GM21723 (cell line): ENCODE measurements around the gene SLC10A3.
A peak's percentile ranks its signal among the peaks of the same experiment; 100 is the strongest.
"Not testable (repeated sequence)": the region's sequence is repeated elsewhere in the genome, so short reads cannot be mapped to it uniquely, and the experiment has no call there.

Experiments used
- ATAC-seq: cut with Tn5 transposase; IDR thresholded peaks from one replicate; pipeline ENCODE4 v1.9.1; 2021; ENCODE audit warnings: mild to moderate bottlenecking, moderate library complexity; ENCODE audit not compliant: unreplicated experiment

The SLC10A3 gene

DNA sequence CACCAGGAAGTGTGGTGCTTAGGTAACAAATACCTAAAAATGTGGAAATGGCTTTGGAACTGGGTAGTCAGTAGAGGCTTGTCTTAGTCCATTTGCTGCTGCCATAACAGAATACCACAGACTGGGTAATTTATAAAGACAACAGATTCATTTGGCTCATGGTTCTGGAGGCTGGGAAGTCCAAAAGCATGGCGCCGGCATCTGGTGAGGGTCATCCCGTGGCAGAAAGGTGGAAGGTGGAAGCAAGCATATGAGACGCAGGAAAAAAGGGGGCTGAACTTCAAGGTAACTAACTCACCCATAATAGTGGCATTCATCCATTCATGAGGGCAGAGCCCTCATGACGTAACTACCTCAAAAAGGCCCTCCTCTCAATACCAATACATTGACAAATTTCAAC, 19.0 kb upstream of the SLC10A3 start:
- ATAC-seq: no peak

DNA sequence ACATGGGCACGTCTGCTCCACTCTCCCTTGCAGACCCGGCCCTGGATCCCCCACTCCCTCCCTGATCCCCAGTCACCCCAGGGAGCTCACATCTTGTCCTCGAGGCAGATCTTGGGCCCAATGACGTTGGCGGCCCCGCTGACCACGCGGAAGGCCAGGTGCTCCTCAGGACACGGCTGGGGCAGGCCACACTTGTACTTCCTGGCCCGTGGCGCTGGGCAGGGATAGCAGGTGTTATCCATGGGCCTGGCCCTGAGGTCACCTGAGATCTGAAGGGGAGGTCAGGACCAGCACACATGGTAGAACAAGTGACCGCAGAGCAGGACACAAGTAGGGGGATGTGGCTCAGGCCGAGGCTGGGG, 17.9 kb upstream of the SLC10A3 start:
- no peak for ATAC-seq

DNA sequence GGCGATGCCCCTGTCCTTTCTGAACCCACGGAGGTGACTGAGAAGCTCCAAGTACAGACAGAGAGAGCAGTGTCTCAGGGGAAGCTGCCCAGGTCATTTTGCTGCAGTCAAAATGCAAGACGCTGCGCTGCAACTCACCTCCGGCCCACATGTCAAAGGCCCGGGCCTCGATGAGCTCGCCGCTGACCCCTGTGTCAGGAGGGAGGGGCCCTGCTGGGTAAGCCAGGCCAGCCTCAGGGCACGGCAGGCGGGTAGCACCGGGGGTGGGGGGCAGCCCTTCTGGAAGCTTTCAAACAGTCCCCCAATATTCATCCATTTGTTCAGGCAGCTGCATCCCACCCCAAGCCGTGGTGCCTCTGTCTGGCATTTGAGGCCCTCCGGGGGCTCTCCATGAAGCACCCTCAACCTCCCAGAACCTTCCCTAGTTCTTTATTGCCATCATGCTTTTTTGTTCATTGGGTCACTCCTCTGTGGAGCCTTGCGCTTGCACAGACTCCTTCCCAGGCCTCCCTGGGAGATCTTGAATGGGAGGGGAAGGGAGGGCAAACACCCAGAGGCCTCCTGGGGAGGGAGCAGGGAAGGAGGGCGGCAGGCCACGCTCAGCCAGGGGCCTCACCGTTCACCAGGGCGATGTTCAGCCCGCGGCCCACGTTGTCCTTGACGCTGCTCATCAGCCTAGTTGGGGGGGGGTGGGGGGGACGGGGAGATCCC, 17.4 kb upstream of the SLC10A3 start:
- no peak for ATAC-seq

- no peak for ATAC-seq
Observed at GRCh38 chrX:154506483-154507332, 16.3 kb upstream of the SLC10A3 start.

- ATAC-seq: no peak
Observed at GRCh38 chrX:154505734-154506133, 15.3 kb upstream of the SLC10A3 start.

- no peak for ATAC-seq
Observed at GRCh38 chrX:154502989-154503388, 12.6 kb upstream of the SLC10A3 start.

DNA sequence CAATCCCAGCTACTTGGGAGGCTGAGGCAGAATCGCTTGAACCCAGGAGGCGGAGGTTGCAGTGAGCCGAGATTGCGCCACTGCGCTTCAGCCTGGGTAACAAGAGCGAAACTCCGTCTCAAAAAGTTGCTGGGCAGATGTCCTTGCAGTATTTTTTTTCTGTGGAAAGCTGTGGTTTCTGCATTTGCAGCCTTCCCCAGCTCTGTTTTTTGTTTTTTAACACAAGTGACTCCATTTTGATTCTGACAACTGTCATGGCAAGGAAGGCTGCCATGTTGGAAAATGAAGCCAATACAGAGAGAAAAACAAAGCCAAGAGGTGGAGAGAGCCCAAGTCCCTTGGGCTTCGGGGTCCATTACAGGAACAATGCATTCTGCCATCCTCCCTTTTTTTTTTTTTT, 11.7 kb upstream of the SLC10A3 start:
- ATAC-seq: no peak

- ATAC-seq: not testable (repeated sequence)
Observed at GRCh38 chrX:154501423-154501822, 11.0 kb upstream of the SLC10A3 start.

GRCh38 chrX:154496591-154497137, 6.2 kb upstream of the SLC10A3 start:
- not testable (repeated sequence) for ATAC-seq

DNA sequence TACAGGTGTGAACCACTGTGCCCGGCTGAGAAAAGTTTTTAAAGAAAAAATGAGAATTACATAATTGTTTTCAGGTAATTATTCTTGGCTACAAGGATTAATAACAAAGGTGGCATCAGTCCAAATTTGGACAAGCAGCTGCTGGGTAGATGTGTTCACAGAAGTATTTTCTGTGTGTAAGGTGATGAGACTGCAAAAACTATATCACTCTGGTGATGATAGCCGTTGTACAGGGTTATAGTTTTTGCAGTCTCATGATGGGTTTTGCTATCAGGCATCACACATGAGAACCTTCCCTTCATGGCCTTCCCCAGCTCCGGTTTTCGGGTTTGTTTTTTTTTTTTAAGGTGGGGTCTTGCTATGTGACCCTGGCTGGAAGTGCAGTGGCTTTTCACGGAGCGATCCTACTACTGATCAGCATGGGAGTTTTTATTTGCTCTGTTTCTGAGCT, 5.1 kb upstream of the SLC10A3 start:
- ATAC-seq: no peak

- no peak for ATAC-seq
Observed at GRCh38 chrX:154494715-154495114, 4.3 kb upstream of the SLC10A3 start.

DNA sequence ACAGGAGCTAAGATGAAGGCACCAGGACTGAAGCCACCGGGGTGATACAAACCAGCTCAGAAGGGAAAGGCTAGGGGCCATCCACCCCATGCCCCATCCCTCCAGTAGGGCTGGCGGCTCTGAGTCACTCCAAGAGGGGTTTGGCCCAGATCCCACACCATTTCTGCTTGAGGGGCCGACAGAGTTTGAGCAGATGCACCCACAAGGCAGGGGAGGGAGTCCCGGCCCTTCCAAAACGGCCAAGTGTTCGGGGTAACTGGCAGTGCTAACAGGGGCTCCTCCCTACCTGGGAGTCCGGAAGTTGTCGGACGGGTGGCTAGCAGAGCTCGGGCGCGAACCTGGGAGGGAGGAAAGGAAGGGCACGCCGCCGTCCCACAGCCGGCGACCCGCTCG, 412 bp downstream of the SLC10A3 start:
- peak; percentile 11 for ATAC-seq

- ATAC-seq: no peak
Observed at GRCh38 chrX:154489182-154489581, 1.2 kb downstream of the SLC10A3 start.

DNA sequence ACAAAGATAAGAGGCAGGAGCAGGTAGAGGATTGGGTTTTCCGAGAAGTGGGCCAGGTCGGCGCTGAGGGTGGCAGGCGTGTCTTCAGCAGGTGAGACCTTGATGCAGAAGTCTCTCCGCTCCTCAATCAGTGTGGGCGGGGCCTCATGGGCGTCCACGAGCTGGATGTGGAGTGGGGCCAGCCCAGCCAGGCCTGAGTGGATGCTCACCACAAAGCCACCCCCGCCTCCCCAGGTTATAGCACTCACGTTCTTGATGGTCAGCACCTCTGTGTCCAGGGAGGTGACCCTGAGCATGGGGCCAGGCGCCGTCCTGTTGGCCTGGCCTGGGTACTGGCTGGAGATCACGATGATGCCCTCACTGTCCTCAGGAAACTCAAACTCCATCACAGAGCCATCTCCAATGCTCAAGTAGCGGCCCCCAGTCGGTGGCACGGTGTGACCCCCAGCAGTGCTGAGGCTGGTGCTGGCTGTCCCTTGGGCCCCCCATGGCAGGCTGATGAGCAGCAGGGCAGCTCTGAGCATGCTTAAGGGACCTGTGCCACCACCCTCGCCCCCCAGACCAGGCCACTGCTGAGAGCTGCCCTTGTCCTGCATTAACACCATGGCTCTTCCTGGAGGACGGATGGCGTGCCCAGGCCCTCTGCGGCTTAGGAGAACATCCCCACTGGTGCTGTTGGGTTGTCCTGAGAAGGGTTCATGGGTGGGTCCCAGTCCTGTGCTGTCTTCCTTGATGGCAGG, 1.9 kb downstream of the SLC10A3 start:
- no peak for ATAC-seq

GRCh38 chrX:154487518-154488290, 2.7 kb downstream of the SLC10A3 start:
- no peak for ATAC-seq

GRCh38 chrX:154486396-154487207, 3.8 kb downstream of the SLC10A3 start, which contains the start of gene UBL4A:
TSS of gene UBL4A (minus strand) at chrX:154486615. CDS start at chrX:154486584, 31 bp downstream.
- ATAC-seq: no peak

DNA sequence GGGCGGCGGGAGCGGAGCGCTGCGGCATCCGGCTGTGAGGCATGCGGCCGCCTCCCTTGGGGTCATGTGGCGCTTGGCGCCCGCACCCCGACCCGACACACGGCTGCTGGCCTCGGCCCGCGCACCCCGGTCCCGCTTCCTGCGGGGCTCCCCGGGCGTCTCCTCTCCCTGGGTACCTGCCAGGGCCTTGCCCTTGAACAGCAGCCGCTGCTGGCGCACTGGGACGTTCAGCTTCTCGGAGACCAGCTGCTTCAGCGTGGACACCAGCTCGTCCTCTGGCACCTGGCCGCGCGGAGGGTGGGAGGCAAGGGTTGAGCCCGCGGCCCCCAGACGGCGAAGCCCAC, 4.4 kb downstream of the SLC10A3 start:
- no peak for ATAC-seq

DNA sequence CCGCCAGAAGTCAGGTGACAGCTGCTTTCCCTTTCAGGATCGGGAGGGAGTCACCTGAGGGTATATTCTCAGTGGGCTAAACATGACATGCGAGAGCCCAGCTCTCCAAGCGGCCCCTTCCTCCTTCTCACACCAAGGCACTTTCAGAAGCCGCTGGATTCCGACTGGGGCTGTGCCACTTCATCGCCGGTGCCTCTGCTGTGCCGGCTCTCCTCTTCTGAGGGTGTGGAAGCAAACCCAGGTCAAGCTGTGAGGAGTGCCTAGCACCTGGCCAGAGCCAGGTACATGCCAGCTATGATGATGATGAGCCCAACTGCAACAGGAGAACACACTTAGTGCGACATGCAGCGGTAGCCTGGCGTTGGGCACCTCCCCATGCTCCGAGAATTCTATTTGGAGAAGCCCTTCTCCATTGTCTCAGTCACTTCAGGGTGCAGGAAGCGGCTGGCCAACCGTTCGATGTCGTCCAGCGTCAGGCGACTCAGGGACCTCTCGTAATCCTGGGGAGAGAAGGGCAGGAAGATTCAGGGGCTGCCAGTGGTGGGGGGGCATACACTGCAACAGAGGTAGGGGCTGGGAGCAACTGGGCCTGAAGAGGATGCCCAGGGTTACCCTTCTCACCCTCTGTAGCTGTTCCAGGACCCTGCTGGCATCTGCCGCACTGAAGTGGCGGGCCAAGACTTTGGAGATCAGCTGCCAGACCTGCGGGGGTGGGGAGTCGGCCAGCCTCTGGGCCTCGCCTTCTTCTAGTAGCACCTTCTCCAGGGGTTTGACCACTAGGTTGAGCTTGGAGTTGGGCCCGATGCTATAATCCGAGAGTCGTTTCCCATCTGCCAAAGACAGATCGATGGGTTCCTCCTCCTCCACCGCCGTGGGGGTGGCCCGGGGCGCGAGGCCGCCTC, 5.0 kb downstream of the SLC10A3 start:
- no peak for ATAC-seq
